HuH-7.5 (cell line): ENCODE measurements around the gene TADA3.

ENCODE experiments used
- DNase-seq: peaks from one replicate; pipeline ENCODE4 v3.0.0; 2011; ENCODE audit warnings: low spot score

Gene TADA3, protein sequence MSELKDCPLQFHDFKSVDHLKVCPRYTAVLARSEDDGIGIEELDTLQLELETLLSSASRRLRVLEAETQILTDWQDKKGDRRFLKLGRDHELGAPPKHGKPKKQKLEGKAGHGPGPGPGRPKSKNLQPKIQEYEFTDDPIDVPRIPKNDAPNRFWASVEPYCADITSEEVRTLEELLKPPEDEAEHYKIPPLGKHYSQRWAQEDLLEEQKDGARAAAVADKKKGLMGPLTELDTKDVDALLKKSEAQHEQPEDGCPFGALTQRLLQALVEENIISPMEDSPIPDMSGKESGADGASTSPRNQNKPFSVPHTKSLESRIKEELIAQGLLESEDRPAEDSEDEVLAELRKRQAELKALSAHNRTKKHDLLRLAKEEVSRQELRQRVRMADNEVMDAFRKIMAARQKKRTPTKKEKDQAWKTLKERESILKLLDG

GRCh38 chr3:9792405-9793160, at the start of gene TADA3, which contains the start of gene ARPC4:
TADA3 (minus strand) TSS chr3:9792473; CDS start chr3:9791466, 1,007 bp downstream.
ARPC4 (plus strand) TSS chr3:9793082; CDS start chr3:9793122, 40 bp downstream.
- DNase-seq, result peak; percentile 95

DNA sequence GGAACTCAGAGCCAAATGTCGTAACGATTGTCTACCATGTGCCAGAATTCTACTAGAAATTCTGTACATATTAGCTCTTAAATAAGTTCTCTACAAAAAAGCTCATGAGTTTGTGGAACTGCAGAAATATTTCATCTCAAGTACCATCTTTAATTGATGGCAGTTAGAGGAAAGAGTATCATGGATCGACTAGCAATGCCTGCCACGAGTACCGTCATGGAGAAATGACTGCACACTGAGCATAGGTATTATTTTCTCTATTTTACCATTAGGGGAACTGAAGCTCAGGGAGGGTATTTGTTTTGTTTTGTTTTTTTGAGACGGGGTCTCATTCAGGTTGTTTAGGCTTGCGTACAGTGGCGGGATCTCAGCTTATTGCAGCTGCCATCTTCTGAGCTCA, 48.7 kb upstream of the TADA3 start:
- no peak for DNase-seq

DNA sequence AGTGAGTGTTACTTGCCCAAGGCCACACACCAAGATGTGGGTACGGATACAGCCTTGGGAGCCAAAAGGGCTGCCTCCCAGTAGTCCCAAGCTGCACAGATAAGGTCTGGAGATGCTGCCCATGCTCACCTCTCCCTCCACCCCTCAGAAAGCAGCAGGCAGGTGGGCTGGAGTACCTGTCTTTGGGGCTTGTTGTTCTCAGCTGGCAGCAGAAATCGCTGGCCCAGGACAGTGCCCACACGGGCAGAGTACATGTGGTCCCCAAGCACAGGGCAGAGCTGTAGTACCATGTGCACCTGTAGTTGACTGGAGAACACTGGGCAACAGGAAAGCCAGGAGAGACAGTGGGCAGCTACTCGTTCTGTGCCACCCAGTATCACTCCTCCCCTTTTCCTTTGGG, 46.6 kb upstream of the TADA3 start:
- DNase-seq, result no peak

DNA sequence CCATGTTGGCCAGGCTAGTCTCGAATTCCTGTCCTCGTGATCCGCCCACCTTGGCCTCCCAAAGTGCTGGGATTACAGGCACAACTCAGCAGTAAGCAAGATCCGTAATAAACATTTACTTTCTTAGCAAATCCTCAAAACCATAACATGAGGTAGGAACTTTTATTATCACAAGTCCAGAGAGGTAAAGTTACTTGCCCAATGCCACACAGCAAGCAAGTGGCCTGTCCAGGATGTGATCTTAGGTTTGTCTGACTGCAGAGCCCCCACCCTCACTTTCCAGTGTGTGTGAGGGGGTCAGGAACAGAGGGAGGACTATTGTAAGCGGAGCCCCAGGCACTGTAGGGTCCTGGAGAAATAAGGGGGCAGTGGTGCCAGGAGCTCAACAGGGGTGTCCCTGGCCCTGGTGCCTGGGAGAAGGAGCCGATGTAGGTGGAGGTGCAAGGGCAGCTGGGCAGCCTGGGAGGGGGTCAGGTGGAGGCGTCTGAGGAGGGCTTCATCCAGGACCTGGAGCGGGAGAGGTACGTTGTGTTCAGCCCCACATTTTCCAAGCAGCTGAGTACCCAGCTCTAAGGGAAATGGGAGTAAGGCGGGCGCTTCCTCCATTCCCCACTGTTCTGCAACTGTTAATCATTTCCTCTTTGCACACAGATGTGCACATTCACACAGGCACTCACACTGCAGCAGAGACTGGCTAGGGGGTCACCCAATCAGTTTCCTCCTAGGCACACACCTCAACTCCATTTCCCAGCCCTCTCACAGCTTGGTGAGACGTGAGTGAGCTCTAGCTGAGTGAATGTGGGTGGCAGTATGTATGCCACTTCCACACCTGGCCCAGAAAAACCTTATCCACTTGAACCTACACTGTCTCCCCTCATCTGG, 45.7 kb upstream of the TADA3 start:
- DNase-seq, result no peak

- DNase-seq, result no peak
Observed at GRCh38 chr3:9834520-9835380, 42.5 kb upstream of the TADA3 start.

DNA sequence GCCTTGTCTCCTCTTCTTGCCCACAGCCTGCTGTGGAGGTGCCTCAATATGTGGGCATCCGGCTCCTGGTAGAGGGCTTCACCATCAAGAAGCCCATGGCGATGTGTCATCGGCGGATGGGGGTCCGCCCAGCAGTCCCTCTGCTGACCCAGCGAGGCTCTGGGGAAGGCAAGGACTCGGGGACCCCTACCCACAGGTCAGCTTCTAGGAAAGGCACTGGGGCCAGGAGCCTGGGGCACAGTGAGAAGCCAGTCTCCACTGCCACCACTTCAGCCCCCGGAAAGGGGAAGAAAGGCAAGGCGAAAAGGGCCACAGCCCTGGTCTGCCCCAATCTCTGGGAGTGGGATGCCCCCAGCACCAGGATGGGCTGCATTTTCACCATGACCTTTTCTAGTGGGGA, 40.8 kb upstream of the TADA3 start:
- no peak for DNase-seq

GRCh38 chr3:9831253-9831652, 39.0 kb upstream of the TADA3 start:
- no peak for DNase-seq

GRCh38 chr3:9828801-9829755, 36.8 kb upstream of the TADA3 start:
- no peak for DNase-seq

GRCh38 chr3:9826815-9827573, 34.7 kb upstream of the TADA3 start:
- peak; percentile 71 for DNase-seq

DNA sequence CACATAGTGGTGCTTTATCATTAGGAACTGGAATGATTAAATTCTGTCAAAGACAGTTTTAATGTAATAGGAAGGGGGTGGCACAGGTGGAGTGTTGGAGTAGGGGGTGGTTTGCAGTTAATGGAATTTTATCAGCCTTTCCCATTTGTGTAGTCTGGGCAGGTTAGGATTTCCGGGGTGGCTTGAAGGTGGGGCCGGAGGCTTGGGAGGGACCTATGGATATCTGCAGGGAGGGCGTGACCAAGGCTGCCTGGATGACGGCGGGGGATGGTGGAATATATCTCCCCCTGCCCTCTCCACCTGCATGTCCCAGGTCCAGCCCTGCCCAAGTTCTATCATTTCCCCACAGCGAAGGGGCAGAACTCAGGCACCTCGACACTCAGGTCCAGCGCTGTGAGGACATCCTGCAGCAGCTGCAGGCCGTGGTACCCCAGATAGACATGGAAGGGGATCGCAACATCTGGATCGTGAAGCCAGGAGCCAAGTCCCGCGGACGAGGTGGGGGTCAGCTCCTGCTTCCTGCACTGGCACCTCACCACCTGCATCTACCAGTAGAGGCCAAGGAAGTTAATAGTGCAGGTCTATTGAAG, 33.3 kb upstream of the TADA3 start:
- DNase-seq, result no peak

DNA sequence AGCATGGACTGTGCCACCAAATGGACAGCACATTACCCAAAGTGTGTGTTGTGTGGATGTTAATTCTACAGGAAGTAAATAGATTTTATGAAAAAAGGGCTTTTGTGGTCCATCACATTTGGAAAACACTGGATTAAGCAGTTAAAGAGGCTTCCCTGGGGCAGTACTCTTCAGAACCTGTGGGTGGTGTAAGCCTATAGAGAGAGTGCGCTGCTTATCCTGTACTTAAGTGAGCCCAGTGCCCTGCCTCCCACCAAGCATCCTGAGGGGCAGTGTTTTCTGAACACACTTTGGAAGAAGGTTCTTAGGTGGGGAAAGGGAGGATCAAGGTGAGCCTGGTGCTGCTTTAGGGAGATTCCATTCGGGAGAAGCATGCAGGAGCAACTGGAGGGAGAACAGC, 28.7 kb upstream of the TADA3 start:
- DNase-seq, result peak; percentile 62

DNA sequence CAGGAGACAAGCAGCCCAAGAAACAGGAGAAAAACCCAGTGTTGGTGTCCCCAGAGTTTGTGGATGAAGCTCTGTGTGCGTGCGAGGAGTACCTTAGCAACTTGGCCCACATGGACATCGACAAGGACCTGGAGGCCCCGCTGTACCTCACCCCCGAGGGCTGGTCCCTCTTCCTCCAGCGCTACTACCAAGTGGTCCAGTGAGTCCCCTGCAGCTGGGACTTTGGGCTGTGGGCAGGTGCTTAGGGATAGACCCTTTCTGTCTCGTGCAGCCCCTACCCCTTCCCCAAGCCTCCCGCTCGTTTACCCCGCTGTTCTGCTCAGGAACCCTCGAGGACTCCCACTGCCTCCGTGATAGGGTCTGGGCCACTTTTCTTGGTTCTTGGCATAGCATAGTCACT, 28.3 kb upstream of the TADA3 start:
- DNase-seq, result no peak

GRCh38 chr3:9818666-9819335, 26.5 kb upstream of the TADA3 start:
- DNase-seq, result no peak

GRCh38 chr3:9817436-9817835, 25.2 kb upstream of the TADA3 start:
- DNase-seq, result no peak

GRCh38 chr3:9815986-9816385, 23.7 kb upstream of the TADA3 start:
- no peak for DNase-seq

- DNase-seq, result no peak
Observed at GRCh38 chr3:9812870-9813483, 20.7 kb upstream of the TADA3 start.

GRCh38 chr3:9810846-9811245, 18.6 kb upstream of the TADA3 start:
- DNase-seq, result no peak

GRCh38 chr3:9810433-9810770, 18.1 kb upstream of the TADA3 start:
- no peak for DNase-seq
